ENCODE data around the gene PPP2R2D.
"Not testable (repeated sequence)": the region's sequence is repeated elsewhere in the genome, so short reads cannot be mapped to it uniquely, and the experiment has no call there.

PPP2R2D gene

DNA sequence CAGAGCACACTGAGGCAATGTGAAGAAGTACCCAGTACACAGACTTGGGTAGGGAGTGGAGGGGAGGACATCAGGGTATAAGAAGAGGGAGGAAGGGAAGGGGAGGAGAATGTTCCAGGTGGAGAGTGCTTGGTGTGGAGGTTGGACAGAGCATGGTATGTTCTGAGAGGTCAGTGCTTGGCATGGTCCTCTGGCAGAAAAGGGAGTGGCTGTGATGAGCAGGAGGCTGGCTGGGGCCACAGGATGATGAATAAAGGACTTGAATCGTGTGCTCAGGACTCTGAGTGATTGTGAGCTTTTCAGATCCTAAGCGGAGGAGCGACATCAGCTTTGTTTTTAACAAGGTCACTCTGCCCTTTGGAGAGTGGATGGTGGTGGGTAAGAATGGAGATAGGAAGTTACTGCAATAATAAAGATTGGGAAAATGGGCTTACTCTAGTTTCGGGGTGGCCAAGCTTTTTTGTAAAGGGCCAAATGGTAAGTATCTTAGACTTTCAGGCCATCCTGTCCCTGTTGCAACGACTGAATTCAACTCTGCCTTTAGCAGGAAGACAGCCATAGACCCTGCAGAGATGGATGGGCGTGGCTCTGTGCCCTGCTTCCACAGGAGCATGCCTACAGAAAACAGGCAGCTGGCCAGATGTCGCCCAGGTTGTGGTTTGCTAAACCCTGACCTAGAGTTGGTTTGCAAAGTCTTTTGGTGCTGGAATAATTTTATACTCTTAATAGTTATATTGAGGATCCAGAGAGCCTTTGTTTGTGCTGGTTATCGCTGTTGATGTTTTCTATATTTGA, 8.4 kb downstream of the PPP2R2D start:
- no peak for DNase-seq

DNA sequence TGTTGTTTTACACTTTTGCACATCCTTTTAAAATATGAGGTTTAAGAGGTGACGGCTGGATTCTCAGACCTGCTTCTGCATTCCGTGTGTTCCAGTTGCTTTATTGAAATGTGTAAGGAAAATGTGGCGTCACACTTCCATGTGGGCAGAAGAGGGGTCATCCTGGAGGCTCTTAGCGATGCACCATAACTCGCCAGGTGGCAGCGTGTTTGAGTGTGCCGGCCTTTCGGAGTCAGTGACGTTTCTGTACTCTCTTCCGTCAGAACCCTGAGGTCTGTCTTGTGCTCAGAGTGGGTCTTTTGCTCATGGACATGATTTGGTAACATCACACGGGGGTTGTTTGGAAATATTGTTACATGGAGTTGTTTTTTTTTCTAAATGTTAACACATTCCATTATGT, 9.1 kb downstream of the PPP2R2D start:
- DNase-seq, result no peak

DNA sequence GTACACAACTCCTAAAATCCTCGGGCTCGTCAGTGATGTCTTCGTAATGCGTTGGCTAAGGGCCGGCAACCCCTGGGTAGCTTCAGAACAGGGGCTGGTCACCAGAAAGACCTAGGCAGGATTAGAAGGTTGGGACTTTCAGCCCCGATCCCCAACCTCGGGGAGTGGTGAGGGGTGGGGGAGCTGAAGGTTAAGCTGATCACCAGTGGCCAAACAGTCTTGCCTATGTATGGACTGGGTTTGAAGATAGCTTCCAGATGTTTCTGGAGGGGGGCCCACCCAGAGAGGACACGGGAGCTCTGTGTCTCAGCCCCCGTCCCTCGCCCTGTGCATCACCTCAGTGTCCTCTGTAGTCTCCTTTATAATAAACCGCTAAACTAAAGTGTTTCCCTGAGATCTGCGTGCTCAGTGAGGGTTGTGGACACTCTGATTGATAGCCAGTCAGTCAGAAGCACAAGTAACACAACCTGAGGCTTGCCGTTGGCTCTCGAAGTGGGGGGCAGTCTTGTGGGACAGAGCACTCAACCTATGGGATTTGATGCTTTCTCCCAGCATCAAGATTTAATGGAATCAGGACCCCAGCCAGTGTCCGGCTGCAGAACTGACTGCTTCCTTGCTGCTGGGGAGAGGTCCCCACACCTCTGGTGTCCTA, 10.0 kb downstream of the PPP2R2D start:
- no peak for DNase-seq

DNA sequence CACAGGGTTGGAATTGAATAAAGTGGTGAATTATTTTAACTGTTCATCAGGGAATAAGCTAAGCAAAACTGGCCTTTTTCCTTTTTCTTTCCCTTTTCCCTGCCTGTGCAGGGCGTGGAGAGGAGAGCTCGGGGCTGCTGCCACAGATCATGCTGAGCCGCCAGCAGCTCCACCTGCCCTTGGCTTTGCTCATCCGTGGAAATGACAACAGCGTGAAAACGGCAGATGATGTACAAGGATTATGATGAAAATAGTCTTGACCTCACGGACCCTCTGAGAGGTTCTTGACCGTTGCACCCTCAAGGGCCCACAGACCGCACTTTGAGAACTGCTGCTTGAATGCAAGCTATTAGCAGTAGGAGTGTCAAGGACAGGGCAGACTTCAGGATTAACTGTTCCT, 10.6 kb downstream of the PPP2R2D start:
- no peak for DNase-seq

DNA sequence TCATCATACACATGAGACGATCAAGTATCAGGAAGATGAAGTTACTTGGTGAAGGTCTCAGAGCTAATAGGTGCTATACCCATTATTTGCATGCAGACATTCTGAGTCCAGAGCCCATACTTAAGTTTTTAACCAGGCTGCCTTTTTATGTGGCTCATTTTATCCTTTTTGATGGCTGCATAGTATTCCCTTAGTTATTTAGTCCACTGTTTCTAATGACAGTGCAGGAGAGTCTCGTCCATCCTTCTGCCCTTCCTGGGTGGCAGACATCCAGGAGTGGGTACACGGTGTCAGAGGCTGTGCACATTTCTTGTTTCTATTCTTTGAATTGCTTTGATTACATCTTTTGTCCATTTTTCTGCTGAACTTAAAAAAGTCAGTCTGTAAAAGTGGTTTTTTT, 11.8 kb downstream of the PPP2R2D start:
- DNase-seq, result no peak

DNA sequence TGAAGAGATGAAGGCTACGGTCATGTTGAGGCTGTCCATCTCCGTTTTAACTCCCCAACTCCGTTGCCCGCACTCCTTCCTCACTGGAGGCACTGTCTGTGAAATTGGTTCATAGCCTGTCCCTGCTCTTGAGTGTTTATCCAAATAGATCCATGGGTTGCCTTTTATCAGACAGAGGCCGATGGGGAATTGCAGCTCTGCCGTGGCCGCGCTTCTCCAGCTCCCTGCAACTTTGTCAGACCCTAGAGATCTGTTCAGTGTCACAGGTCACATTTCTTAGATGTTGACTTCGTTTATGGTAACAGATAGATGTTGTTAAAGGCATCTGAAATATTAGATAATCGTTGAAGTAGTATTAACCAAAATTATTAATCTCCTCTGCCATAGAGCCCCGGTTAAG, 14.7 kb downstream of the PPP2R2D start:
- DNase-seq, result no peak

DNA sequence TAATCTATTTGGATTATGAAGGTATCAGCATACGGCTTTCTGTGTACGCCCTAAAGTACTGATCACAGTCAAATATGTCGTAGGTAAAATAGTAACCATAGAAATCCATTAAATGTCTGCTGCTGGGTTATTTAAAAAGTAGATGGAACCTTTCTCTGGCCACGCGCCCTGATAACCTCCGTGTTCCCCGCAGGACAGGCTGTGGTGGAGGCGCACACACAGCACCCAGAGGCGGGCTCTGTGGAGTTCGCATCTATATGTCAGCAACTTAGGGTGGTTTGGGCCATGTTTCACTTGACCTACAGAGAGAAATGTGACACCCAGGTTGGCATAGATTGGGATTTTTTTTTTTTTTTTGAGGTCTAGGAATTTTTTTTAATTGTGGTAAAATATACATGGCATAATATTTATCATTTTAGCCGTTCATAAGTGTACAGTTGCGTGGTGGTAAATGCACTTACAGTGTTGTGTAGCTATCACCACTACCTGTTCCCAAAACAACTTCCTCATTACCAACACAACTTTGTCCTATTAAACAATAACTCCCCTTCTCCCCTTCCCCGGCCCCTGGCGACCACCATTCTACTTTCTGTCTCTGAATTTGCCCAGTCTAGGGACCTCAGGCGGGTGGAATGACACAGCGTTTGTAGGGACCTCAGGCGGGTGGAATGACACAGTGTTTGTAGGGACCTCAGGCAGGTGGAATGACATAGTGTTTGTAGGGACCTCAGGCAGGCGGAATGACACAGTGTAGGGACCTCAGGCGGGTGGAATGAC, 15.4 kb downstream of the PPP2R2D start:
- DNase-seq, result no peak

DNA sequence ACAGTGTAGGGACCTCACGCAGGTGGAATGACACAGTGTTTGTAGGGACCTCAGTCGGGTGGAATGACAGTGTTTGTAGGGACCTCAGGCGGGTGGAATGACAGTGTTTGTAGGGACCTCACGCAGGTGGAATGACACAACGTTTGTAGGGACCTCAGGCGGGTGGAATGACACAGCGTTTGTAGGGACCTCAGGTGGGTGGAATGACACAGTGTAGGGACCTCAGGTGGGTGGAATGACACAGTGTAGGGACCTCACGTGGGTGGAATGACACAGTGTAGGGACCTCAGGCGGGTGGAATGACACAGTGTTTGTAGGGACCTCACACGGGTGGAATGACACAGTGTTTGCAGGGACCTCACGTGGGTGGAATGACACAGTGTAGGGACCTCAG, 16.0 kb downstream of the PPP2R2D start:
- not testable (repeated sequence) for DNase-seq

DNA sequence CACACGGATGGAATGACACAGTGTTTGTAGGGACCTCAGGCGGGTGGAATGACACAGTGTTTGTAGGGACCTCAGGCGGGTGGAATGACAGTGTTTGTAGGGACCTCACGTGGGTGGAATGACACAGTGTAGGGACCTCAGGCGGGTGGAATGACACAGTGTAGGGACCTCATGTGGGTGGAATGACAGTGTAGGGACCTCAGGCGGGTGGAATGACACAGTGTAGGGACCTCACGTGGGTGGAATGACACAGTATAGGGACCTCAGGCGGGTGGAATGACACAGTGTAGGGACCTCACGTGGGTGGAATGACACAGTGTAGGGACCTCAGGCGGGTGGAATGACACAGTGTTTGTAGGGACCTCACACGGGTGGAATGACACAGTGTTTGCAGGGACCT, 16.7 kb downstream of the PPP2R2D start:
- DNase-seq, result not testable (repeated sequence)

DNA sequence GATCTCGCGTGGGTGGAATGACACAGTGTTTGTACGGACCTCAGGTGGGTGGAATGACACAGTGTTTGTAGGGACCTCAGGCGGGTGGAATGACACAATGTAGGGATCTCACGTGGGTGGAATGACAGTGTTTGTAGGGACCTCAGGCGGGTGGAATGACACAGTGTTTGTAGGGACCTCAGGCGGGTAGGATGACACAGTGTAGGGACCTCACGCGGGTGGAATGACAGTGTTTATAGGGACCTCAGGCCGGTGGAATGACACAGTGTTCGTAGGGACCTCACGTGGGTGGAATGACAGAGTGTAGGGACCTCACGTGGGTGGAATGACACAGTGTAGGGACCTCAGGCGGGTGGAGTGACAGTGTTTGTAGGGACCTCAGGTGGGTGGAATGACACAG, 18.7 kb downstream of the PPP2R2D start:
- DNase-seq, result peak in 1 of 2 donors; percentile 49

DNA sequence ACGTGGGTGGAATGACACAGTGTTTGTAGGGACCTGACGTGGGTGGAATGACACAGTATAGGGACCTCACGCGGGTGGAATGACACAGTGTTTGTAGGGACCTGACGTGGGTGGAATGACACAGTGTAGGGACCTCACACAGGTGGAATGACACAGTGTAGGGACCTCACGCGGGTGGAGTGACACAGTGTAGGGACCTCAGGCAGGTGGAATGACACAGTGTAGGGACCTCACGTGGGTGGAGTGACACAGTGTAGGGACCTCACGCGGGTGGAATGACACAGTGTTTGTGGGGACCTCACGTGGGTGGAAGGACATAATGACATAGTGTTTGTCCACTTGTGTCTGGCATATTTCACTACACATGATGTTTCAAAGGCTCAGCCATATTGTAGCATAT, 19.3 kb downstream of the PPP2R2D start:
- DNase-seq, result peak in 1 of 2 donors; percentile 48

DNA sequence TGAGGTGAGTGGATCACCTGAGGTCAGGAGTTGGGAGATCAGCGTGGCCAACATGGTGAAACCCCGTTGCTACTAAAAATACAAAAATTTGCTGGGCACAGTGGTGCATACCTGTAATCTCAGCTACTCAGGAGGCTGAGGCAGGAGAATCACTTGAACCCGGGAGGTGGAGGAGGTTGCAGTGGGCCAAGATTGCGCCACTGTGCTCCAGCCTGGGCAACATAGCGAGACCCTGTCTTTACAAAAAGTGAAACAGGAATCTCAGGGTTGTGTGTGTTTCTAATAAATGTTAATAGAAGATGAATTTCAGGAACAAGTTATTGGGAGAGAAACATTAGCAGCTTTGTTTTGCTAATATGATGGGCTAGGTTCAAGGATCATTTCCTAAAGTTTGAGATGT, 19.9 kb downstream of the PPP2R2D start:
- no peak for DNase-seq

DNA sequence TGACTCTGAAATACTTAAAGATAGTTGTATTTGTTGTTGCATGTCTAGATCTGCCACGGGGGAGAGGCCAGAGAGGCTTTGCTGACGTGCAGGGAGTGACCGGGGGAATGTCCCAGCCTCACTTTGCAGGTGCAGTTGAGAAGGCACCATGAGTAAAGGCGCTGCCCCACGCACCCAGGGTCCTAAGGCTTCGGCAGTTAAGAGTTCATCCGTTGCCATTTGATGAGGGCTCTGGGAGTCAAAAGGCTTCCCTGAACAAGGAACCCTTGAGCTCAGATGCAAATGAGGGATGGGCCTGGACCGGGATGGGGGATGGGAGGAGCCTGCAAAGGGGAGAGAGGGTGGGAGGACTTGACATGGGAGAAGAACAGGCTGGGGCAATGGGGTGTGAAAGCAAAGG, 20.4 kb downstream of the PPP2R2D start:
- no peak for DNase-seq

DNA sequence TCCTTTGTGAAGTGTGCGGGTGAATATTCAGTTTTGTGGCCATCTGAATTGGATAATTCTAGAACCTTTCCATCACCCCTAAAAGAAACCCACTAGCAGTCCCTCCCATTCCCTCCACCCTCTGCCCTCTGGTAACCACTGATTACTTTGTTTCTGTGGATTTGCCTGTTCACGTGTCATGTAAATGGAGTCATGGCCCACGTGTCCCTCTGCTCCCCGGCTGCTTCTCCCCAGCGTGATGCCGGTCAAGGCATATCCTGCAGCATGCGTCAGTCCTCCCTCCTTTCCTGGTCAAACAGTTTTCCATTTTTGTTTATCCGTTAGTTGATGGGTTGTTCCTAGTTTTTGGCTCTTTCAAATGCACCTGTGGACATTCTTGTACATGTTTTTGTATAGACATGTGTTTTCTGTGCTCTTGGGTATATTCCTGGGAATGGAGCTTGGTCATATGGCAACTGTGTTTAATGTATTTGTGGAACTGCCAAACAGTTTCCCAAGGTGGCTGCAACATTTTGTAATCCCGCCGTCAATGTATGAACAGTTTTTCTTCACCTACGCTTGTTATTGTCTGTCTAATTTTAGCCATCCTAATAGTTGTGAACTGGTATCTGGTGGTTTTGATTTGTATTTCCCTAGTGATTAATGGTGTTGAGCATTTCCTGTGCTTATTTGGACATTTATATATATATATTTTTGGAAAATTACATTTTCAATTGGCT, 22.4 kb downstream of the PPP2R2D start:
- DNase-seq, result no peak

DNA sequence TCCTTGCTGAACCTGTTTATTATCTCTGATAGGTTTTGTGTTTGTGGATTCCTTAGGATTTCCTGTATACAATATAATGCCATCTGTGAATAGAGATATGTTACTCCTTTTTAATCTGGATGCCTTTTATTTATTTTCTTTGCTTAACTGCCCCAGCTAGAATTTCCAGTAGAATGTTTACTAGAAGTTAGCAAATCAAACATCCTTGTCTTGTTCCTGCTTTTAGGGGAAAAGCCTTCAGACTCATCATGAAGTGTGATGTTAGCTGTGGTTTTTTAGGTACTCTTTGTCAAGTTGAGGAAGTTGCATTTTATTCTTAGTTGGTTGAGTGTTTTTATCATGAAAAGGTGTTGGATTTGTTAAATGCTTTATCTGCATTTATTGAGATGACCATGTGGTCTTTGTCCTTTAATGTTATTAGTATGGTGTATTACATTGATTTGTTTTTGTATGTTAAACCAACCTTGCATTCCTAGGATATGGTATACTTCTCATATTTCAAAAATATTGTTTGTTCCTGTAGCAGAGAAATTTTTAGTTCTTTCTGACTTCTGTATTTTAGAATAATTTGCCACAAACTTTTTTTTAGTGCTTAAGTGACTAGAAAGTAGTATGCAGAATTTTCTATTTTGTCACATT, 24.3 kb downstream of the PPP2R2D start:
- DNase-seq, result peak; percentile 52 to 77

DNA sequence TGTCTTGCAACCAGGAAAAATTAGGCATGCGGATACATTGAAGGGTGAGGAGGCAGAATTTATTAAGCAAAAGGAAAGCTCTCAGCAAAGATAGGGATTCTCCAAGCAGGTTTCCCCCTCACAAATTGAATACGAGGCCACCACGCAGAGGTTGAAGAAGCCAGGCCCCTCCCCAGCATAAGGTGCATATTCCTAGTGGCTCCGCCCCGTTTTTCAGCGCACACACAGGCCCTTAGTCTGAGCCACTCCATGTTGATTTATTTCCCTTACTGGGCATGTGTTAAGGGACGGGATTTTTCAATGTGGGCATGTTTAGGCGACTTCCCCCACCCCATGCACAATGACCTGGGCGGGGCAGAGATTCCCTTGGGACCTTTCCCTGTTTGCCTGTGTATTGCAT, 24.9 kb downstream of the PPP2R2D start:
- no peak for DNase-seq

DNA sequence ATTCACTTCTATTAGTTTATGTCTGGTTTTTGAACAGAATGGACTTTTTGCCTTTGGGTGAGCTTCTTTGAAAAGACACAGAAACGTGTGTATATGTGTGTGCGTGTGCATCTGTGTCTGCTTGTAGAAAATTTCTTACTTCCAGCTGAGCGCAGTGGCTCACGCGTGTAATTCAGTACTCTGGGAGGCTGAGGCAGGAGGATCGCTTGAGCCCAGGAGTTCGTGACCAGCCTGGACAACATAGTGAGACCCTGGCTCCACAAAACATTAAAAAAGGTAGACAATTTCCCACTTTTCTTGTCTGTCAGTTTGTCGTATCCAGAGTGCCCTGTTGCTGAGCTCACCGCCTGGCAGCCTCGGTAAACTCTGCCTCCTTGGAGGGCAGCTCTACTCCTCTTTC, 25.4 kb downstream of the PPP2R2D start:
- DNase-seq, result no peak

DNA sequence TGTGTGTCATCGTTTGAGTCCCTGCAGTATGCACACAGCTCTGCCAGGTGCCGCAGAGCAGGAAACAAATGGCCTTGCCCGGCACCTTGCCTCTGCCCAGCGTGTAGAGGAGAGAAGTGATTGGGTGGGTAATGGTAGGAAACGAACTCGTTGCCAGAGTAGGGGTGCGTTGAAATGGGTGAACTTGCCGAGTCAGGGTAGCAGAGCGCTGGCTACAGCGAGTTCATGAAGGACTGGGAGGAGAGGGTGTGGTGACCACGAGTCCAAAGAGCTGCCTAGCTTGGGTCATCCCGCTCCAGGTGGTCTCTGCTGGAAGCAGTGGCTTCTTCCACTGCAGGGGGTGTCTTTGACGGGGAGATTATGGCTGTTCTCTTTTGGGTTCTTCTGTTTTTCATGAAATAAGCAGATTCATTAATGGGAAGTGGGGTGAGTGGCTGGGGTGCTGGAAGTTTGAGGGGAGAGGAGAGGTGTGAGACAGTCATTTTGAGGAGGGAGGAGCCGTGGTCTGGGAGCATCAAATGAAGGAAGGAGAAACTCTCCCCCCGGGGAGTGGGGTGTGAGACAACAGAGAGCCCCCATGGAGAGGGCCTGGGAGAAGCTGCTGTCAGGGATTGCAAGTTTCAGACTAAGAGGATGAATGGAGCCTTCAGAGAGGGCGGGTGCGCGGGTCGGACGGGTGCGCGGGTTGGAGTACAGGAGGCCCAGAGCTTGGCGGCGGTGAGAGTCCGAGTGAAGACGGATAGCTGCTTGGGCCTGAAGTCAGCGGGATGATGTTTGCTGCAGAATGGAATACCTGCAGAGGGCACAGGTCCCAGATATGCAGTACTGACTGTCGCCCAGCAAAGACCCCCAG, 26.2 kb downstream of the PPP2R2D start:
- no peak for DNase-seq

DNA sequence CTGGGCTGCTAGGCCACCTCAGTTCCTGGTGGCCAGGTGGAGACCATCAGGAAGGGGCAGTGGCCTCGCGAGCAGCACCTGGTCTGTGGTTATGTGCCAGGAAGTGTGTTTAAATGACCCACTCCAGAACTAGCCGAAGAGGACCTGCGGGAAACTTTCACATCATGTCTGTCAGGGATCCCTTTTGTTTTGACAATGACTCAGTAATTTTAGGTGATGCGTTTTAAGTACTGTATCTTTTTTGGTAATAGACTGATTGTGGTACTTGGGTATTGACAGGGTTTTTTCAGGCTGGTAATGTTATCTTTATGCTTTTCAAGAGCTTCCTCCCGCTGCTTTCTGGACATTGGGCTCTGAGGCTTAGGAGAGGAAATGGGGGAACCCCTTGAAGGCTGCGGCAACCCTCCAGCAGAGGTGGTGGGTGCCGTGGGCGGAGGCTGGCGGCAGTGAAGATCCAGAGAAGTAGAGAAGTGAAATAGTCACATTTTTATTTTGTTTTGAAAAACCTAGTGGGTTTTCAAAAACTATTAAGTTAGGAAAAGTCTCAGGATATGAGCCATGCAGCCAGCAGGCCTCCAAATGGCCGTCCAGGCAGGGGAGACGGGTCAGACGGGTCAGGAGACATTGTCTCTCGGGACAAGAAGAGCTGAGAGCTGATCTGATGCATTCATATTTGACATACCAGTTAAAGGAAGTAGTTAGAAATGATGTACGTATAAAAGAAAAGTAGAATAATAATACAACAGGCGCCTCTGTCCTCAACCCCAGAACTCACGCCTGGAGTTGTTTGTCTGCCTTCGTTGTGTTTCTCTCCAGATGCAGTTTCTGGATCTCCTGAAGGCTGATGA, 27.7 kb downstream of the PPP2R2D start:
- DNase-seq, result peak; percentile 74 to 82

DNA sequence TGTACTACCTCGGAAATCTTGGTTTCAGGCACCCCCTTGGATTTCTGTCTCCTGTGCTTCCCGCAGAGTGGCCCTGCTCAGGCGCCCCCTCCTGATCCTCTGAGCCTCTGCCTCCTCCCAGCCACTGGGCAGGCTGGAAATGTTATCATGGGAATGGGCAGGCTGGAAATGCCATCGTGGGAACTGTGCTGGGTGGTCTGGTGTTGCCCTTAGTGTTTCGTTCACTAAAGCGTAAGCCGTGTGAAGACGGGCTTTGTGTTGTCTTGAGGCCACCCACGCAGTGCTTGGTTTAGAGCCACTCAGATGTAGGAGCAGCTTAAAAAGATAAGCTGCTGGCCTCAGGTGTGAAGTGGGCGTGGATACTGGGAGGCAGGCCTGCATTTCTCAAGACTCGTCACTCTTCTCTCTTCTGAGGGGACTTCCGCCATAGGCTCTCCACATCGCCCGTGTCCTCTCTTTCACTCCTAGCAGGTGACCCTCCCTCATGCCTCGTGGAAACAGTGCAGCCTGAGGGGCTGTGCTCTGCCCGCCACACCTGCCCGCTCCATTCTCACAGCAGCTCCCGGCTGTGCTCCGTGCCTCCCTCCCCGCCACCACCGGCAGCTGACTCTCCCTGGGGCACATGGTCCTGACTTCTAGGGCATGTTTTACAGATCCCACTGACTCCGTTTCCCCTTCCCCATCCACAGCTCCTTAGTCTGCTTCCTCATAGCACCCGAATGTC, 28.5 kb downstream of the PPP2R2D start:
- no peak for DNase-seq

Measured in inflammatory macrophage treated with lipopolysaccharide for 1 hour (primary cell).